Osteoblast (primary cell): ENCODE measurements around the gene RFC4. TPM values are rescaled to one million over a fixed set of nuclear protein-coding genes. Genes with fewer than 3 reads are reported as not detected.

ENCODE experiments used
- DNase-seq: peaks from one replicate; pipeline ENCODE4 v3.0.0; 2011; ENCODE audit warnings: low spot score, mixed read lengths; ENCODE audit not compliant: insufficient read length; ENCODE audit errors: missing footprints
- H2AFZ ChIP-seq: 2 replicates; pipeline ENCODE4 v1.6.0; 2011; ENCODE audit warnings: mild to moderate bottlenecking, low read length
- H3K27ac ChIP-seq: 2 replicates; pipeline ENCODE4 v1.5.1; 2011; ENCODE audit warnings: mild to moderate bottlenecking, low read depth, low read length, moderate library complexity
- H3K27me3 ChIP-seq: 2 replicates; pipeline ENCODE4 v1.6.0; 2012; ENCODE audit warnings: mild to moderate bottlenecking, control low read depth, inconsistent platforms, low read length, moderate library complexity; ENCODE audit not compliant: insufficient read depth
- H3K36me3 ChIP-seq: 2 replicates; pipeline ENCODE4 v1.5.1; 2011; ENCODE audit warnings: mild to moderate bottlenecking, low read length, control low read depth, moderate library complexity; ENCODE audit not compliant: insufficient read depth
- H3K4me1 ChIP-seq: 2 replicates; pipeline ENCODE4 v1.5.1; 2011; ENCODE audit warnings: mild to moderate bottlenecking, low read length, control low read depth, moderate library complexity; ENCODE audit not compliant: insufficient read depth
- H3K4me2 ChIP-seq: 2 replicates; pipeline ENCODE4 v1.6.0; 2011; ENCODE audit warnings: mild to moderate bottlenecking, low read length; ENCODE audit not compliant: insufficient read depth
- H3K4me3 ChIP-seq: fragments of 200-600 bp; sonication (generic); 3 replicates; pipeline ENCODE4 v1.5.1; 2012; ENCODE audit warnings: mild to moderate bottlenecking, low read length, inconsistent platforms; ENCODE audit not compliant: insufficient read depth
- H3K79me2 ChIP-seq: 2 replicates; pipeline ENCODE4 v1.6.0; 2012; ENCODE audit warnings: mild to moderate bottlenecking, low read length, control low read depth, inconsistent platforms; ENCODE audit not compliant: insufficient read depth
- H3K9me3 ChIP-seq: 2 replicates; pipeline ENCODE4 v1.5.1; 2011; ENCODE audit warnings: low read depth, low read length, control low read depth
- H4K20me1 ChIP-seq: 2 replicates; pipeline ENCODE4 v1.6.0; 2012; ENCODE audit warnings: mild to moderate bottlenecking, low read length, control low read depth; ENCODE audit not compliant: insufficient read depth
- CTCF ChIP-seq: IDR thresholded peaks from 2 replicates; pipeline ENCODE4 v1.5.1; 2011; ENCODE audit warnings: mild to moderate bottlenecking, low read depth, low read length, moderate library complexity; ENCODE audit errors: extremely low read depth
- total RNA-seq: library from RNA; depleted of rRNA; stranded (reverse); fragments of >200 nt; gene quantifications from 2 replicates; pipeline ENCODE4 v1.2.3, GENCODE V29; 2012

The RFC4 gene
- total RNA-seq, 1 donor: 18.1 TPM

GRCh38 chr3:186849374-186849975, 43.2 kb upstream of the RFC4 start:
- Histone ChIP-seq H3K36me3 (no peaks in the 10 kb centered on the region), H2AFZ (no peak overlapping the region), H3K27me3 (peaks cover 16% of the 10 kb centered on the region), H3K27ac (no peak overlapping the region), H3K4me2 (no peak overlapping the region), H3K4me3 (no peak overlapping the region), H3K79me2 (no peaks in the 10 kb centered on the region), H4K20me1 (no peaks in the 10 kb centered on the region), H3K9me3 (no peaks in the 10 kb centered on the region), H3K4me1 (no peaks in the 10 kb centered on the region)
- no peak for DNase-seq
- peak; percentile 36 for TF ChIP-seq CTCF

GRCh38 chr3:186847437-186847836, 41.2 kb upstream of the RFC4 start:
- TF ChIP-seq CTCF: no peak
- Histone ChIP-seq H3K79me2 (no peaks in the 10 kb centered on the region), H2AFZ (no peak overlapping the region), H3K4me3 (no peak overlapping the region), H4K20me1 (no peaks in the 10 kb centered on the region), H3K27ac (no peak overlapping the region), H3K4me1 (no peaks in the 10 kb centered on the region), H3K36me3 (no peaks in the 10 kb centered on the region), H3K9me3 (no peaks in the 10 kb centered on the region), H3K4me2 (no peak overlapping the region), H3K27me3 (peaks cover 21% of the 10 kb centered on the region)
- DNase-seq: no peak

GRCh38 chr3:186845756-186846155, 39.5 kb upstream of the RFC4 start:
- no peak for TF ChIP-seq CTCF
- Histone ChIP-seq H4K20me1 (no peaks in the 10 kb centered on the region), H3K27me3 (peaks cover 26% of the 10 kb centered on the region), H2AFZ (no peak overlapping the region), H3K9me3 (no peaks in the 10 kb centered on the region), H3K27ac (no peak overlapping the region), H3K79me2 (no peaks in the 10 kb centered on the region), H3K36me3 (no peaks in the 10 kb centered on the region), H3K4me1 (no peaks in the 10 kb centered on the region), H3K4me2 (no peak overlapping the region), H3K4me3 (no peak overlapping the region)
- no peak for DNase-seq

GRCh38 chr3:186844908-186845307, 38.6 kb upstream of the RFC4 start:
- no peak for TF ChIP-seq CTCF
- Histone ChIP-seq H3K79me2 (no peaks in the 10 kb centered on the region), H3K4me2 (no peak overlapping the region), H3K27ac (no peak overlapping the region), H3K4me1 (peaks cover 4% of the 10 kb centered on the region), H3K9me3 (no peaks in the 10 kb centered on the region), H3K4me3 (no peak overlapping the region), H2AFZ (no peak overlapping the region), H3K36me3 (no peaks in the 10 kb centered on the region), H4K20me1 (no peaks in the 10 kb centered on the region), H3K27me3 (peaks cover 26% of the 10 kb centered on the region)
- DNase-seq: no peak
